Common myeloid progenitor, CD34-positive (primary cell): ENCODE data around the gene ATP8B4.
"Not testable (repeated sequence)": the region's sequence is repeated elsewhere in the genome, so short reads cannot be mapped to it uniquely, and the experiment has no call there.

Experiments
- CTCF ChIA-PET: fragments of 350-600 bp; sonication (Branson Sonifier 250); formaldehyde crosslinking; loops from one replicate; lab custom pipeline; 2021; ENCODE audit warnings: antibody characterized with exemption; lab: Charles Lee
- POLR2A ChIA-PET: fragments of 350-600 bp; sonication (Branson Sonifier 250); formaldehyde crosslinking; loops from one replicate; lab custom pipeline; 2021; ENCODE audit warnings: antibody characterized with exemption; lab: Charles Lee
- DNase-seq, 3 donors: peaks; one replicate each; pipeline versions ENCODE4 v3.0.0 to v3.0.0-alpha.2; 2013
- H3K27ac ChIP-seq, 2 experiments: 1 replicate in 1 of 2; 2 replicates in 1 of 2; pipeline ENCODE4 v1.7.0; 2013; ENCODE audit warnings: inconsistent platforms in 2 of 2, low read length in 2 of 2, mild to moderate bottlenecking in 2 of 2, low read depth in 1 of 2, moderate library complexity in 1 of 2; ENCODE audit not compliant: severe bottlenecking in 2 of 2, insufficient read depth in 1 of 2, poor library complexity in 1 of 2
- H3K27me3 ChIP-seq, 5 experiments: replicated peaks in 2 of 5; 1 replicate in 3 of 5; 2 replicates in 2 of 5; pipeline versions ENCODE4 v1.6.1 to v1.7.0; 2013; ENCODE audit warnings: low read length in 4 of 5, mild to moderate bottlenecking in 2 of 5, moderate library complexity in 2 of 5, inconsistent platforms in 1 of 5; ENCODE audit not compliant: insufficient read depth in 5 of 5, control insufficient read depth in 4 of 5
- H3K36me3 ChIP-seq, 4 experiments: 1 replicate in 2 of 4; 2 replicates in 2 of 4; pipeline versions ENCODE4 v1.6.1 to v1.7.0; 2013; ENCODE audit warnings: low read length in 3 of 4, control low read depth in 1 of 4, mild to moderate bottlenecking in 1 of 4; ENCODE audit not compliant: control insufficient read depth in 4 of 4, insufficient read depth in 4 of 4
- H3K4me1 ChIP-seq, 4 experiments: 1 replicate in 3 of 4; 2 replicates in 1 of 4; pipeline versions ENCODE4 v1.6.1 to v1.7.1; 2013; ENCODE audit warnings: low read length in 3 of 4, mild to moderate bottlenecking in 3 of 4, control low read depth in 1 of 4, inconsistent platforms in 1 of 4, moderate library complexity in 1 of 4; ENCODE audit not compliant: control insufficient read depth in 4 of 4, insufficient read depth in 4 of 4; ENCODE audit errors: control extremely low read depth in 1 of 4
- H3K4me3 ChIP-seq, 7 experiments: 1 replicate in 4 of 7; 2 replicates in 3 of 7; pipeline versions ENCODE4 v1.5.1 to v1.7.0; 2013; ENCODE audit warnings: mild to moderate bottlenecking in 7 of 7, low read length in 6 of 7, moderate library complexity in 6 of 7, inconsistent platforms in 2 of 7, low read depth in 2 of 7, control low read depth in 1 of 7; ENCODE audit not compliant: insufficient read depth in 4 of 7, control insufficient read depth in 1 of 7; ENCODE audit errors: extremely low read depth in 1 of 7
- H3K9me3 ChIP-seq, 5 experiments: 1 replicate in 4 of 5; 2 replicates in 1 of 5; pipeline versions ENCODE4 v1.6.1 to v1.7.1; 2013; ENCODE audit warnings: low read length in 4 of 5, mild to moderate bottlenecking in 2 of 5, inconsistent platforms in 1 of 5, low read depth in 1 of 5, moderate library complexity in 1 of 5; ENCODE audit not compliant: control insufficient read depth in 4 of 5, insufficient read depth in 2 of 5; ENCODE audit errors: control extremely low read depth in 1 of 5
- WGBS: methylation state at CpG from one replicate; pipeline ENCODE4 v1.1.5; 2013; ENCODE audit not compliant: insufficient coverage; 5-methylcytosine and 5-hydroxymethylcytosine counted together

ATP8B4 gene

DNA sequence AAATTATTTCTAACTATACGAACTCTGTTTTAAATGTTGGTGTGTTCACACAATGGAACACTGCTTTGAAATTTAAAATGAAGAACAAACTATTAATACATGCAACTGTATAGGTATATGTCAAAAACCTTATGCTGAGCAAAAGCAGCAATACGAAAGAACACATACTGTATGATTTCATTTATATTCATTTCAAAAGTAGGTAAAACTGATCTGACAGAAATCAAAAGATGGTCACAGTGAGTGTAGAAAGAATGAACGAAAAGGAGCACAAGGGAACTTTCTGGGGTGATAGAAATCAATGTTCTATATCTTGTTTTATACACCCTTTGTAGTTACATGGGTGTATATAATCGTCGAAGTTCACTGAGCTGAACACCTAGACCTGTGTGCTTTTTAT, 12.6 kb downstream of the ATP8B4 start:
- CTCF ChIA-PET = interaction anchor here (1.0 kb wide), 1 partner anchor 44 kb away, joined by 3 read pairs; no protein-coding TSS in a partner anchor
- Histone ChIP-seq H3K36me3 (peaks cover 0 to 43% (median 16%) of the 10 kb centered on the region in 4 experiments), H3K4me3 (peak overlapping the region in 1 of 7 experiments; percentile 70), H3K4me1 (peaks cover 25 to 63% (median 51%) of the 10 kb centered on the region in 4 experiments), H3K27me3 (no peaks in the 10 kb centered on the region), H3K9me3 (peaks cover 0 to 3% (median 0%) of the 10 kb centered on the region in 5 experiments), H3K27ac (no peak overlapping the region)
- DNase-seq = no peak
- WGBS = 100% methylated on average over 1 of the region's 5 CpGs
- POLR2A ChIA-PET = no interaction called here

DNA sequence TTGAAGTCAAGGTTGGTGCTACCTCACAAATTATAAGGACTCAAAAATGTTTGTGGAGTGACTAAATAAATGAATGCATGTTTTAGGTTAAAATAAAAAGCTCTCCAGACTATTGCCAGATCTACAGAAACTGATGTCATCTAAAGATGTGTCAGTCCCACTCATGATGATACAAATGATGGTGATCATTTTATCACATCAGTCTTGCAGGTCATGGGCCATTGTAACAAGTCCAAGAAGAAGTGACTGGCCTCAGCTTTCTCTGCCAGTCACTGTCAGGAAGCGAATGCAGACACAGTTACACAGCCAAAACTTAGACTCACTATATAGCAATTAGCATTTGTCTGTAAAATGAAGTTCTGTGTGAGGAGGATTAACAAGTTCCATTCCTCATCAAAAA, 18.5 kb downstream of the ATP8B4 start:
- Histone ChIP-seq H3K27me3 (no peaks in the 10 kb centered on the region), H3K27ac (no peak overlapping the region), H3K9me3 (peaks cover 0 to 3% (median 0%) of the 10 kb centered on the region in 5 experiments), H3K36me3 (peaks cover 0 to 54% (median 25%) of the 10 kb centered on the region in 4 experiments), H3K4me3 (no peak overlapping the region), H3K4me1 (peaks cover 2 to 56% (median 44%) of the 10 kb centered on the region in 4 experiments)
- ChIA-PET POLR2A (no interaction called here), CTCF (no interaction called here)
- WGBS = no CpG with 5 or more reads among the region's 1 CpG
- DNase-seq = no peak

DNA sequence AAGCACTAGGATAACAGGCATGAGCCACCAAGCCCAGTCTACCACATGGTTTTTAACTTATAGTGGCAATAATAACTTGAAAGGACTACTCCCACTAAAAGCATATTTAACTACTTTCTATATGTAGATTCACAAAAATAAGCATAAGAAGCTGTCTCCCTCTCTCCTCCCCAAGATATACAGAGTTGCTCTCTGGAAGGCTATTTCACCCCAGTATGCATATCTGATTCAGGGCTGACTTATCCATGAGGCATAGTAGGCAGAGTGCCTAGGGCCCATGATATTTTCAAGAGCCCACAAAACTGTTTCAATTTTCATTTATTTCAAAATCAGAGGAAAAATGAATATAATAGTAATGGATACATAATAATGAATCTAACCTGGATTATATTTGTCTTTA, 20.5 kb downstream of the ATP8B4 start:
- Histone ChIP-seq H3K27ac (no peak overlapping the region), H3K9me3 (peaks cover 0 to 3% (median 0%) of the 10 kb centered on the region in 5 experiments), H3K4me1 (peaks cover 2 to 63% (median 43%) of the 10 kb centered on the region in 4 experiments), H3K4me3 (peak overlapping the region in 1 of 7 experiments; percentile 29), H3K27me3 (no peaks in the 10 kb centered on the region), H3K36me3 (peaks cover 4 to 54% (median 29%) of the 10 kb centered on the region in 4 experiments)
- no peak for DNase-seq
- POLR2A ChIA-PET = no interaction called here
- CTCF ChIA-PET = interaction anchor here (1.1 to 1.3 kb wide), 2 partner anchors 16 to 20 kb away, joined by 3 to 4 read pairs; no protein-coding TSS in a partner anchor

- DNase-seq = peak in 1 of 3 donors; percentile 54
- H3K4me3 ChIP-seq = peak overlapping the region in 1 of 7 experiments; percentile 19
- CTCF ChIA-PET = interaction anchor here (1.3 to 1.8 kb wide), 3 partner anchors 13 to 45 kb away, joined by 3 to 4 read pairs (median 3); no protein-coding TSS in a partner anchor
- peaks cover 4 to 72% (median 28%) of the 10 kb centered on the region in 4 experiments for H3K36me3 ChIP-seq
- no peaks in the 10 kb centered on the region for H3K27me3 ChIP-seq
- peaks cover 2 to 68% (median 43%) of the 10 kb centered on the region in 4 experiments for H3K4me1 ChIP-seq
- peak overlapping the region in 1 of 2 experiments; percentile 58 for H3K27ac ChIP-seq
- POLR2A ChIA-PET = no interaction called here
- WGBS = 44% methylated on average over 3 of the region's 8 CpGs
- H3K9me3 ChIP-seq = peaks cover 0 to 6% (median 0%) of the 10 kb centered on the region in 5 experiments
Observed at GRCh38 chr15:50095938-50096821, 22.9 kb downstream of the ATP8B4 start.

- WGBS = no CpG with 5 or more reads among the region's 3 CpGs
- POLR2A ChIA-PET = not testable (repeated sequence)
- peak in 2 of 3 donors; percentile 29 to 61 for DNase-seq
Observed at GRCh38 chr15:50089386-50089785, 29.6 kb downstream of the ATP8B4 start.

DNA sequence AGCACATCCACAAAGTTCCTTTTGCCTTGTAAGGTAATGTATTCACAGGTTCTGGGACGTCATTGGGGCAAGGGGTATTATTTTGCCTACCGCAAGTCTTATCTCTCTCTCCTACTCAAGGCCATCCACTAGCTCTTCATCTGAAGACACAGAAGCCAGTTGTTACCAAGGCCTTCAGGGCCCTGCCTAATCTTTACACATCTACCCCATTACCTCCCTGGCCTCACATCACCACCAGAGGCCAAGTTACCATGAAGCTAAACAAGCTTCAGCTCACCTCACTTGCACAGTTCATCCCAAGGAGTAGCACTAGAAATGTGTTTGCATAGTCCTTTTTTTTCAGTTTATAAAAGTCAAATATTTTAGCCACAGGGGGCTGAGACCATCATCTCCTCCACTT, 34.1 kb downstream of the ATP8B4 start:
- WGBS = 83% methylated on average over 2 of the region's 2 CpGs
- peak overlapping the region in 1 of 7 experiments; percentile 50 for H3K4me3 ChIP-seq
- POLR2A ChIA-PET = no interaction called here
- peak overlapping the region in 1 of 2 experiments; percentile 11 for H3K27ac ChIP-seq
- peaks cover 0 to 46% (median 14%) of the 10 kb centered on the region in 4 experiments for H3K36me3 ChIP-seq
- no peaks in the 10 kb centered on the region for H3K9me3 ChIP-seq
- H3K27me3 ChIP-seq = no peaks in the 10 kb centered on the region
- CTCF ChIA-PET = interaction anchor here (1.4 to 2.1 kb wide), 2 partner anchors 10 to 34 kb away, joined by 3 to 8 read pairs; no protein-coding TSS in a partner anchor
- peaks cover 0 to 44% (median 37%) of the 10 kb centered on the region in 4 experiments for H3K4me1 ChIP-seq
- DNase-seq = no peak

More at GRCh38 chr15:50089386-50089785, 29.6 kb downstream of the ATP8B4 start:
- H3K9me3 ChIP-seq, H3K27ac ChIP-seq, H3K27me3 ChIP-seq: not testable (repeated sequence)
- peaks cover 0 to 53% (median 21%) of the 10 kb centered on the region in 4 experiments for H3K36me3 ChIP-seq
- peaks cover 0 to 25% (median 17%) of the 10 kb centered on the region in 4 experiments for H3K4me1 ChIP-seq
- H3K4me3 ChIP-seq = peak overlapping the region in 2 of 7 experiments; percentile 30 to 38
- CTCF ChIA-PET = interaction anchor here (2.5 kb wide), 1 partner anchor 12 kb away, joined by 8 read pairs; no protein-coding TSS in a partner anchor
